Subcutaneous abdominal adipose tissue (tissue), 5 donors: ENCODE measurements around the gene ADRM1.

ENCODE experiments used
- H3K27ac ChIP-seq: one replicate; pipeline ENCODE4 v1.7.0; 2013; ENCODE audit warnings: low read depth, mild to moderate bottlenecking, inconsistent platforms, low read length, moderate library complexity
- H3K27me3 ChIP-seq, 5 donors: one replicate each; pipeline ENCODE4 v1.7.0; 2013; ENCODE audit warnings: low read length in 5 of 5, inconsistent platforms in 1 of 5; ENCODE audit not compliant: control insufficient read depth in 5 of 5, insufficient read depth in 4 of 5
- H3K36me3 ChIP-seq, 5 donors: one replicate each; pipeline ENCODE4 v1.7.0; 2013; ENCODE audit warnings: low read length in 5 of 5; ENCODE audit not compliant: control insufficient read depth in 5 of 5, insufficient read depth in 5 of 5
- H3K4me1 ChIP-seq, 5 donors: one replicate each; pipeline ENCODE4 v1.7.0; 2013; ENCODE audit warnings: low read length in 5 of 5, mild to moderate bottlenecking in 3 of 5, moderate library complexity in 1 of 5; ENCODE audit not compliant: control insufficient read depth in 5 of 5, insufficient read depth in 5 of 5
- H3K4me3 ChIP-seq, 5 donors: one replicate each; pipeline ENCODE4 v1.7.0; 2013; ENCODE audit warnings: low read length in 5 of 5, low read depth in 1 of 5
- H3K9ac ChIP-seq, 5 donors: one replicate each; pipeline ENCODE4 v1.7.0; 2013; ENCODE audit warnings: low read length in 5 of 5, mild to moderate bottlenecking in 4 of 5, moderate library complexity in 3 of 5
- H3K9me3 ChIP-seq, 5 donors: one replicate each; pipeline ENCODE4 v1.7.0; 2013; ENCODE audit warnings: low read length in 5 of 5; ENCODE audit not compliant: control insufficient read depth in 5 of 5
- donor health status: healthy.
- donor health status: healthy.
- donor health status: healthy.
- donor health status: healthy.
- donor health status: healthy.

ADRM1 gene, protein sequence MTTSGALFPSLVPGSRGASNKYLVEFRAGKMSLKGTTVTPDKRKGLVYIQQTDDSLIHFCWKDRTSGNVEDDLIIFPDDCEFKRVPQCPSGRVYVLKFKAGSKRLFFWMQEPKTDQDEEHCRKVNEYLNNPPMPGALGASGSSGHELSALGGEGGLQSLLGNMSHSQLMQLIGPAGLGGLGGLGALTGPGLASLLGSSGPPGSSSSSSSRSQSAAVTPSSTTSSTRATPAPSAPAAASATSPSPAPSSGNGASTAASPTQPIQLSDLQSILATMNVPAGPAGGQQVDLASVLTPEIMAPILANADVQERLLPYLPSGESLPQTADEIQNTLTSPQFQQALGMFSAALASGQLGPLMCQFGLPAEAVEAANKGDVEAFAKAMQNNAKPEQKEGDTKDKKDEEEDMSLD

DNA sequence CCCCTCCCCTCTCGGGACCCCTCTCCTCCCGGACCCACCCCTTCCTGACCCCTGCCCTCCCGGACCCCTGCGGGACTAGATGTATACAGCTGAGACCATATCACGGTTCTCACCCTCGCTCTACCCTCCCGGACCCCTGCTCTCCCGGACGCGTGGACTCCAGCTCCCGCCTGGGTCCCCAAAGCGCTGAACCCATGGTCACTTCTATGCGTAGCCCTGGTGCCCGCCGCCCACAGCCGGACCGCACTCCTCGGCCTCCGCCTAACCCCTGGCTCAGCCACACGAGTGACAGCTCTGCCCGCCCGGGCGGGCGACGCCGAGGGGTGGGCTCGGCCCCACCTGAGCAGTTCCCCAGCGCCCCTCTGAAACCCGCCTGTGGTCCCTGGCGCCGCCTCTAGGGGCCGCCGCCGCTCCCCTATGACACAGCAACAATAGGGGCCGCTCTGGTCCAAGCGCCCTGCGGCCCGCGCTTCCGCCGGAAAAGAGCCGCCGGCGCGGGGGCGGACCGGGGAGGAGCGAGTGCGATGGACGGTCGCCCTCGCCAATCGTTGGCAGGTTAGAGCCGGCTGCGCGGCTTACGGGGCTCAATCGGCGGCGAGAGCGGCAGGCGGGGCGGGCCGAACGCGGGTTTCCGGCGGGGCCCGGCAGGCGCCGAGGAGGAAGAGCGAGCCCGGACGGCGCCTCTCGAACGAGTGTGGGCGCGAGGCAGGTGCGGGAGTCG, at the start of gene ADRM1:
Gene ADRM1, plus strand, starts transcription at position 657 of the 721 bp plus-strand sequence. CDS start 572 bp downstream, outside the sequence.
- H3K4me3 ChIP-seq, result peak within 1 kb of the TSS; percentile 88 to 91 (median 90)

DNA sequence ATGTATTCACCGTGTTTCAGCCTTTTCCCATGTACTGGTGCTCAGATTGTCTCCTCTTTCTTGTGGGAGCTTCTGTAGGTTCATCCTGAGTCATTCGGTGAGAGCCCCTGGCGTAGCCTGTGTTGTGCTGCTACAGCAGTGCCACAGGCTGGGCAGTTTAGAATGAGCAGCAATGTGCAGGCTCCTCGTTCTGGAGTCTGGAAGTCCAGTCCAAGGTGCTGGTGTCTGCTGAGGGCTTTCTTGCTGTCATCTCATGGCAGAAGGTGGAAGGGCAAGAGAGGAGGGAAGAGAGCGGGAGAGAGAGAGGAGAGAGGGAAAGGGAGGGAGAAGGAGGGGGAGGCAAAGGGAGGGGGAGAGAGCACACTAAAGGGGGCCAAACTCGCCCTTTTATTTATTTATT, 49.4 kb upstream of the ADRM1 start:
- H3K4me1 ChIP-seq, result peaks cover 2 to 12% (median 5%) of the 10 kb centered on the region in 5 donors

More for the DNA sequence above, at the start of gene ADRM1:
- Histone ChIP-seq H3K4me1 (peaks cover 6 to 31% (median 28%) of the 10 kb centered on the region in 5 donors), H3K27ac (peak within 1 kb of the TSS; percentile 100), H3K27me3 (no peaks in the 10 kb centered on the region), H3K36me3 (peaks cover 0 to 38% (median 32%) of the 10 kb centered on the region in 5 donors), H3K9me3 (no peaks in the 10 kb centered on the region), H3K9ac (peak within 1 kb of the TSS; percentile 84 to 98 (median 89))

DNA sequence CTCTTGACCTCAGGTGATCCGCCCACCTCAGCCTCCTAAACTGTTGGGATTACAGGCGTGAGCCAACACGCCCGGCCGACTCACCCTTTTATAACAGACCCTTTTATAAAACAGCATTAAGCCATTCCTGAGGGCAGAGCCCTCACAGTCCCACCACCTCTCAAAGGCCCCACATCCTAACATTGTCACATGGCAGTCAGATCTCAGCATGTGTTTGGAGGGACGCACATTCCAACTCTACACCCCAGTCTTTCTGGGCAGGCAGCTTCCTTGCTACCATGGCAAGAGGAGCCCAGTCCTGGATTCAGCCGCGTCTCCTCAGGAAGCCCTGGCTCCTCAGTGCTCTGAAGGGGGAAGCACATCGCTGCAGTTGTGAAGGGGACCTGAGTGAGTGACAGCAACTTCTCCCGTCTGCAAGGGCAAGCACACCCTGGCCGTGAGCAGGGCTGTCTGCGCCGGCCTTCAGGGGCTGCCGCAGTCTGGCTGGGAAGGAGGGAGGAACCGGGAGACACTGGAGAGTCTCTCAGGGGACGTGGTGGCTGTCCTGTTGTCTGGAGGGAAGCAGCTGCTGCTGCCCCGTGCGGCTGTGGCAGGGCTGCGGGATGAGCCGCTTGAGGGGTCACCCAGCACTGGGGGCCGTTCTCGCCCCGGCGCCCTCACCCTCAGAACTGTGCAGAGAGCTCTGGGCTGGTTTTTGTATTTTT, 48.6 kb upstream of the ADRM1 start:
- no peaks in the 10 kb centered on the region for H3K27me3 ChIP-seq
- H3K36me3 ChIP-seq, result peaks cover 0 to 42% (median 24%) of the 10 kb centered on the region in 5 donors
- H3K9ac ChIP-seq, result peak overlapping the region in 1 of 5 donors; percentile 45
- no peak overlapping the region for H3K27ac ChIP-seq
- H3K9me3 ChIP-seq, result no peaks in the 10 kb centered on the region
- peaks cover 2 to 16% (median 13%) of the 10 kb centered on the region in 5 donors for H3K4me1 ChIP-seq
- H3K4me3 ChIP-seq, result no peak overlapping the region

More for the DNA sequence above, 49.4 kb upstream of the ADRM1 start:
- H3K27me3 ChIP-seq, result no peaks in the 10 kb centered on the region
- H3K27ac ChIP-seq, result no peak overlapping the region
- no peak overlapping the region for H3K9ac ChIP-seq
- no peaks in the 10 kb centered on the region for H3K9me3 ChIP-seq
- H3K4me3 ChIP-seq, result no peak overlapping the region
- peaks cover 0 to 35% (median 23%) of the 10 kb centered on the region in 5 donors for H3K36me3 ChIP-seq

DNA sequence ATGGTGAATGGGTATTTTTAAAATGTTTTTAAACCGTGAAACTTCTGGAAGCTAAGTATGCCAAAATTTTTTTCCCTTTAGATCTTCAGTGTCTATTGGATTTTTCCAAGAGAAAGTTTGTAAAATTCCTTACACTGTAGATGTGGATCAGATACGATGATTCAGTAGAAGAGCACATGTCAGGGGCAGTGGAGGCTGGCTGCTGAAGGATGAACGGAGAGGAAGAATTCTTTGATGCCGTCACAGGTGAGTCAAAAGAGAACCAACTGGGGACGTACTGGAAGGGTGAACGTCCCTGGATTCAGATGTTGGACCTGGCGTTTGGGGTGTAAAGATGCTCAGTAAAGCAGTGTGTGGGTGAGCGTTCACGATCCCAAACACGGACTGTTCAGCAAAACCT, 46.8 kb upstream of the ADRM1 start:
- Histone ChIP-seq H3K27ac (no peak overlapping the region), H3K4me1 (peaks cover 2 to 16% (median 11%) of the 10 kb centered on the region in 5 donors), H3K36me3 (peaks cover 0 to 60% (median 39%) of the 10 kb centered on the region in 5 donors), H3K27me3 (no peaks in the 10 kb centered on the region), H3K4me3 (no peak overlapping the region), H3K9ac (no peak overlapping the region), H3K9me3 (no peaks in the 10 kb centered on the region)

DNA sequence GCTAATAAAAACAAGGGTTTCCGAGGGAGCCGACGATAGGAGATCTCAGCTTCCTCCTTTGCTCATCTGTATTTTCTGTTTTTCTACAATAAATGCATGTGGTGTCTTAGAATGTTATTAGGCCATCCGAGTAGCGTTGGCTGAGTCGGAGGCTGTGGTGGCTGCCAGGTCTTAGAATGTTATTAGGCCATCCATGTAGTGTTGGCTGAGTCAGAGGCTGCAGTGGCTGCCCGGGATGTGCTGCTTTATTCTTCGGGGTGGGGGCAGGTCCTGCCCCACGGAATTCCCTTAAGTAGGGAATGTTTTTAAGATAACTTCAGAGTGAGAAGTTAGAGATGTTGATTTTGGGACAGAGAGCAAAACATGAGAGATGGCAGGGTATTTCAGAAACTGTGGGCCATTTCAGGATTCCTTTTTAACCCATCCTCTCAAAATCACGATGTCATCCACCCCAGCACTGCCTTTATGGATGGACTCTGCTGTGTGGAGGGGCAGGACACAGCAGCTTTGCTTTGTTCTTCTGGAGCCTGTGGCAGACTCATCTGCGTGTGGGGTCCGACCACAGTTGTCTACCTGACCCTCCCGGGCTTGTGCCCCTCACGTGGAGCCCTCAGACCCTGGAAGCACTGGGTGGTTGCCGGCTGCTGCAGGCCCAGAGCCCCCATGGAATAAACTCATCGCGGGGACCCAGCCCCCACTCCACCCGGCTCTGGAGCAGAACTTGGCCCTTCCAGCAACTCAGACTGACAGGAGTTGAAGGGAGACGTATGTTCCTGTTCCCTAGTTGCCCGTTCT, 44.1 kb upstream of the ADRM1 start:
- Histone ChIP-seq H3K27ac (no peak overlapping the region), H3K4me3 (no peak overlapping the region), H3K9me3 (no peaks in the 10 kb centered on the region), H3K4me1 (peaks cover 2 to 16% (median 11%) of the 10 kb centered on the region in 5 donors), H3K27me3 (no peaks in the 10 kb centered on the region), H3K36me3 (peaks cover 0 to 77% (median 60%) of the 10 kb centered on the region in 5 donors), H3K9ac (no peak overlapping the region)

DNA sequence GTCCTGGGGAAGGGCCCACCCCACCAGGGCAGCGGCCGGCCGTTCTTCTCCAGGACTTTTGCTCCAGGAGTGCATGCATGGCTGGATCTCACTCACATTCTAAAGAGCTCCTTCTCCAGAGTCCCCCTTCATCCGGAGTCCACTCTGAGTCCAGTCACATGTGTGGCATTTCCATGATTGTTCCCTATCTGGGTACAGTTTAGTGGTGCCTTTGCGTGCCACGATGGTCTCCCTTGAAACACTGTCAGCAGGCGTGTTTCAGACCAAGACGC, 43.6 kb upstream of the ADRM1 start:
- no peak overlapping the region for H3K4me3 ChIP-seq

DNA sequence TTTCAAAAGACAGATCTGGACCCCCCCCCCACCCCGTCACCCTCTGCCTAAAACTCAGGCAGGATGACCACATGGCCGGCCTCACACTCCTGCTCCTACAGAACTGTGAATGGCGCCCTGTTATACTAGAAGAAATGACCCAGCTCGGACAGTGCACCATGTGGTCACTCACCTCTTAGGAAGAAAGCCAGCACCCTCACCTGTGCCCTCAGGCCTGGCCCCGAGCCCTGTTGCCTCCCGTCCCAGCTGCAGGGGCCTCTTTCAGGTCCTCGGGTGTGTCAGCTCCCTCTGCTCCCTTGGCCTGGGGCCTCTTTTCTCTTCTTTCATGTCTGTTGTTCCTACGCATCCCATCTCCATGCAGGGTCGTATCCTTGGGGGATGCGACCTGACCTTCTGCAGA, 40.7 kb upstream of the ADRM1 start:
- Histone ChIP-seq H3K36me3 (peaks cover 4 to 89% (median 74%) of the 10 kb centered on the region in 5 donors), H3K27me3 (no peaks in the 10 kb centered on the region), H3K4me1 (peaks cover 0 to 13% (median 10%) of the 10 kb centered on the region in 5 donors), H3K9ac (no peak overlapping the region), H3K27ac (no peak overlapping the region), H3K4me3 (no peak overlapping the region), H3K9me3 (no peaks in the 10 kb centered on the region)

More for the DNA sequence above, 43.6 kb upstream of the ADRM1 start:
- no peaks in the 10 kb centered on the region for H3K9me3 ChIP-seq
- H3K27me3 ChIP-seq, result no peaks in the 10 kb centered on the region
- H3K27ac ChIP-seq, result no peak overlapping the region
- H3K36me3 ChIP-seq, result peaks cover 0 to 80% (median 64%) of the 10 kb centered on the region in 5 donors
- H3K9ac ChIP-seq, result no peak overlapping the region
- H3K4me1 ChIP-seq, result peaks cover 2 to 14% (median 11%) of the 10 kb centered on the region in 5 donors

DNA sequence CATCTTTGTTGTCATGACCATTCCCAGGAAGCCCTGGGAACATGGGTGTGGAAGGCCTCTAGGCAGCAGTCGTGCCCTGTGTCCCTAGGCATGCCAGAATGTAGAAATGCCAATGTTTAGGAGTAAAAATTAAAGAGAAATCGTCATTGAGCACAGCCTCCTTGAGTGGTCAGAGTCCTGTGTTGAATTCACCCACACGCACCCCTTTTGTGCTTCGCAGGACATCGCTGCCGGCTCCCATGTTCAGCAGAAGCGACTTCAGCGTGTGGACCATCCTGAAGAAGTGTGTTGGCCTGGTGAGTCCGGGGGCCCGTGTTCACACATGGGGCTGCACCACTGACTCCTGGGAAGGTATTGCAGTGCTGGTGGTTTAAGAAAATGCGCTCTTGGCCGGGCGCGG, 39.4 kb upstream of the ADRM1 start:
- Histone ChIP-seq H3K27ac (no peak overlapping the region), H3K9ac (no peak overlapping the region), H3K4me1 (peaks cover 0 to 7% (median 6%) of the 10 kb centered on the region in 5 donors), H3K4me3 (no peak overlapping the region), H3K9me3 (no peaks in the 10 kb centered on the region), H3K27me3 (no peaks in the 10 kb centered on the region), H3K36me3 (peaks cover 4 to 81% (median 70%) of the 10 kb centered on the region in 5 donors)

DNA sequence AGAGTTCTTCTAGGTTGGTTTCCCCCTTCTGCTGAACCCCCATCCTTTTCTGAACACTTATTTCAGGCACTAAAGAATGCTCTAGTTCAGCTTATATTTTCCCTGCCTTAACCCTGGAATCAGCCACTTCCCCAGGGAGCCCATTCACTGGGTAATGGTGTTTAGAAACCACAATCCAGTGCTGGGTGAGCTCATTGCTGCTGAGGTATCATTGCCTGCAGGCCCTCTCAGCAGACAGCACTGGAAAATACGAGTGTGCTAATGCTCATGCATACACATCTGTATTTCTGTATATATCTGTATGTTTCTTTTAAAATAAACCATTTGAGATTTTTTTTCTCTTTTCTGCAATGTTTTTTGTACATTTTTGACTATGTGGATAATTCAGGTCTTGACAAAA, 37.4 kb upstream of the ADRM1 start:
- H3K36me3 ChIP-seq, result peaks cover 4 to 69% (median 64%) of the 10 kb centered on the region in 5 donors
- H3K9me3 ChIP-seq, result no peaks in the 10 kb centered on the region
- H3K27me3 ChIP-seq, result no peaks in the 10 kb centered on the region
- no peak overlapping the region for H3K4me3 ChIP-seq
- H3K4me1 ChIP-seq, result no peaks in the 10 kb centered on the region
- H3K27ac ChIP-seq, result no peak overlapping the region
- H3K9ac ChIP-seq, result no peak overlapping the region
